MM.1S (cell line): ENCODE results near the gene HCN4.

Experiments
- CTCF ChIP-seq: fragments of 300-600 bp; sonication (generic); IDR thresholded peaks from 2 replicates; pipeline ENCODE4 v1.5.1; 2016; ENCODE audit warnings: antibody characterized with exemption, low read length, mixed read lengths
- EZH2 ChIP-seq: fragments of 300-600 bp; sonication (generic); optimal IDR thresholded peaks from 2 replicates; pipeline ENCODE3; 2017; ENCODE audit warnings: low read depth, mild to moderate bottlenecking, antibody characterized with exemption, low read length, mixed read lengths

- TF ChIP-seq CTCF, result no peak
- TF ChIP-seq EZH2, result no peak
Measured at GRCh38 chr15:73286311-73286710, 82.4 kb downstream of the HCN4 start.
